Activated T-cell treated with anti-CD3 and anti-CD28 coated beads, Interleukin-2, amount 50 U/mL, for 1 hour (primary cell): ENCODE data around the gene TFCP2L1.

Source experiments
- DNase-seq: peaks from one replicate; pipeline ENCODE4 v3.0.0-alpha.2; 2020

TFCP2L1 gene

DNA sequence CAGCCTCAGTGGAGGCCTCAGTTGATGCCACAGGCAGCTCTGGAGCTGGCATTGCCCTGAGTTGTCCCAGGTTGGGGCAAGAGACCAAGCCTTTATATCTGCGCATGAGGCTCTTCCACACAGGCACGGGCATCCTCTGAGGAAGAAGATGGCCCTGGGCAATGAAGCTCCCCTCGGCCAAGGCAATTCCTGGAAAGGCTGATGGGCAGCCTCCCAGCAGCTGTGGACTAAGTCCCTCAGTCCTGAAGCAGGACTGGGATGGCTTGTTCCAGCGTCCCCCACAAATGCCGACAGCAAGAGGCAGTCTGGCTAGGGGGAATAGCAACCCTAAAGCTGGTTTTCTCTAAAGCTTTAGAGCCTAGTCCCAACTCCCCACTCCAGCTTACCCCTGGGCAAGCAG is 90.0 kb downstream of the TFCP2L1 start:
- DNase-seq = no peak

DNA sequence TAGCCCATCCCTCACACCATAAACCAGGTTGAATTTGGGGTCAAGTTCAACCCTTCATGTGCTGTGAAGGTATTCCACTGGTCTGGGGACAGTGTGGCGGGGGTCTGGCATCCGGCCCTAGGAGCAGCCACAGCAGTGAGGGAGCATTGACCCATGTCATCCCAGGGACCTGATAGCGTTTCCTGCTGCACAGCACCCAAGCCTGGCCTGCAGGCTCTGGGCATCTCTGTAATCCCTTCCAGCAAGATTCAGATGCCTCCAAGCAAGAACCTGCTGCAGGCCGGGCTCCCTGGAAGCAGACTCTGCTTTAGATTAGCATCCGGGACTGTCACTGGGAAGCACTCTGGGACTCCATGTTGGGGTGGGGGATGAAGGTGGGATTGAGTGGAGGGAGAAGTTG is 90.4 kb downstream of the TFCP2L1 start:
- DNase-seq = no peak

DNA sequence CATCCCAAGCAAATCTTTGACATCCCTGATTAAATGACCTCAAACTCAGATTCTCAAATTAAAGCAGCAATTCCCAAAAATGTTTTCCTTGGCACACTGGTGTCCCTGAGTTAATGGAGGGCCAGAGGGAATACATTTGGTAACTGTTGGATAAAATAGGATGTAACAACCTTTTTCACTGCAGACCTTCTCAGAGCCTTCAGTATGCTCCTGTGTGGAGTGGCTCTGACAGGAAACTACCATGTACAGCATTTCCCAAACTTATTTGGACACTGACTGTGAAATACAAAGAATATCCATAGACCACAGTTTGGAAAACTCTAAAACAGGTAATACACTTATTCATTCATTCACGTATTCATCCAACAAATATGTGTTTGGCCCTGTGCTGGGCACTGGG is 91.8 kb downstream of the TFCP2L1 start:
- no peak for DNase-seq

DNA sequence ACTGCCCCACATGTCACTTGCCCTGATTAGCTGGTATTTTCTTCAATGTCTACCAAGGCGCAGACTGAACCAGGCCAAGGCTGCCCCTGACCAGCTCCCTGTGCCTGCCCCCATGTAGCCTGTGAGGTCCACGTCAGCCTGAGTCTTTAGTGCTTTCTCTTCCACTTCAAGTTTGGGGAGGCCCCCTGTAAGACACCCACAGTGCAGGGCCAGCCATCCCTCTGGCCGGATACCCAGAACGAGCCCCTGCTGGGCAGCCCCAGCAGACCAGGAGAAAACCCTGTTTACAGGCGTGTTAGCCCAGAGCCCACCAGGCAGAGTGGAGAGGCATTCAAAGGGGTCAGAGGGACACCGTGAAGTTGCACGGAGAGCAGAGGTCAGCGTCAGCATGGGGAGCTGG is 92.4 kb downstream of the TFCP2L1 start:
- DNase-seq = no peak

DNA sequence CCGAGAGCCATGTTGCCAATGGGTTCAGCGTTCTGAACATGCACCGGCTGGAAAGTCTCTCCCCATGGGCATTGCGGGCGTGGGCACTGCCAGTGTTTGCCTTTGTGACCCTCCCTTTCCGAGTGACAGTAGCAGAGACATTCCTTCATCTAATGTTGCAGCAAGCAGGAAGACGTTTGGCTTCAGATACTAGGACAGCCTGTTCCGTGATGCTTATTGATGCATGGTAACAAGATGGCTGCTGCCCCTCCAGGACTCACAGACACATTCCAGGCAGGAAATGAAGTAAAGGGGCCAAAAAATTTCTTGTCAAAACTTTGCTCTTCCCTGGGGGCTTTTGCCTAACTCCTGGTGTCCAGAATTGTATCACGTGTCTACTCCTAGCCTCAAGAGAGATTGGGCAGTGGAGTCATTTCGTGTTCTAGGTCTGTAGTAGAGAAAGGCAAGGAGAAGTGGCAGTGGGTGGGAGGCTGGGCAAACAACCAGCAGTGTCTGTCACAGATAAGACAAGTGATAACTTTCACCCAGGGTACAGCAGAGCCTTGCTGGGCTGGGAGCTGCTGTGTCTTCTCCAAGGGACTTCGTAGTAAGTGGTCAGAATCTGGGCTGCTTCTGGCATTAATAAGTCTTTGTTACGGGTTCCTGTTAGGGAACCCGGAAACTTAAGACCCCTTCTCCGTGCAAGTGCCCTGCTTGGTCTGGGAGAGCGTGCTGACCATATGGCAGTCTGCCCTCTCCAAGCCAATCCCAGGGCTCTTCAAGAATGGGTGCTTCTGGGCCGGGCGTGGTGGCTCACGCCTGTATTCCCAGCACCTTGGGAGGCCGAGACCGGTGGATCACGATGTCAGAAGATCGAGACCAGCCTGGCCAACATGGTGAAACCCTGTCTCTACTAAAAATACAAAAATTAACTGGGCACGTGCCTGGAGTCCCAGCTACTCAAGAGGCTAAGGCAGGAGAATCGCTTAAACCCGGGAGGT is 93.5 kb downstream of the TFCP2L1 start:
- DNase-seq = no peak

DNA sequence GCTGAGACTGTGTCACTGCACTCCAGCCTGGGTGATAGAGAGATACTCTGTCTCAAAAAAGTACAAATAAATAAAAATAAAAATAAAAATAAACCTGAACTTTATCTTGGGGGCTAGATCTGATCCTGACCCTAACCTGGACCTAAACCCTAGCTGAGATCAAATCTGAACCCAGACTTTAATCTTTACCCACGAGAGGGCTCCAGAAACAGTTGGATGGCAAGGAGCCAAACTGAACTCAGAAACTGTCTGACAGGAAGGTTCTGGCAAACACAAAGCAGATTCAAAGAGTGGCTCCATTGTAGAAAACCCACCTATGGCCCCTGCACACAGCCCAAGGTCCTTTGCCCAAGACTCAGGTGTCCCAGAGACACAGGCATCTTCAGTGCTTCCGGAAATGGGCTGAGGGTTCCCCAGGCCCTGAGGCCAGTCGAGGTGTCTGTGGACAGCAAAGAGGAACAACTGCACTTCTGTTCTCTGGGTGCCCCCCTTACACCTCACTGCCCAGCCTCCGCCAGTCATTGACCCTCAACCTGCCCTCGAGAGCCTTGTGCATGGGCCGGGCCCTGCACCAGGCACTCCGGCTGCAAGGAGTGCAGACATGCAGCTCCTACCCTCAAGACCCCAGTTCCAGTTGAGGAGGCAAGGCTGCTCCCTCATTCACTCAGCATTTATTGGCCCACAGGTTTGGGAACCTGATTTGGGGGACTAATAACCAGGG is 95.2 kb downstream of the TFCP2L1 start:
- DNase-seq = no peak

DNA sequence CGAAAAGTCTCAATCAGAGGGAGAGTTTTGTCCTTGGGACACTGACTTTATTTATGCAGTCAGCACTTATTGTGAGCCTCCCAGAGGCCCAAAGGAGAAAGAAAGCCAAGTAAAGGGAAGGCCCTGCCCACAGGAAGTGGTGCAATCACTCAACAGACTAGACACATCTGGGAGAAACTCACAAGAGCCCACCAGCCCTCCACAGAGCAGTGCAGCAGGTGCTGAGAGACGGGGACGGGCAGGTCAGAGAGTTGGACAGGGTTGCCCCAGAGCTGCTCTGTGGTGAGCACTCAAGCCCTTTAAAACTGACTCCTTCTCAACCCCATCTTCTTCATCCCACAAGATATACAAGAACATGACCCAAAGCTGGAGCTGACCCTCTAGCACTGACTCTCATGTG is 96.0 kb downstream of the TFCP2L1 start:
- no peak for DNase-seq

DNA sequence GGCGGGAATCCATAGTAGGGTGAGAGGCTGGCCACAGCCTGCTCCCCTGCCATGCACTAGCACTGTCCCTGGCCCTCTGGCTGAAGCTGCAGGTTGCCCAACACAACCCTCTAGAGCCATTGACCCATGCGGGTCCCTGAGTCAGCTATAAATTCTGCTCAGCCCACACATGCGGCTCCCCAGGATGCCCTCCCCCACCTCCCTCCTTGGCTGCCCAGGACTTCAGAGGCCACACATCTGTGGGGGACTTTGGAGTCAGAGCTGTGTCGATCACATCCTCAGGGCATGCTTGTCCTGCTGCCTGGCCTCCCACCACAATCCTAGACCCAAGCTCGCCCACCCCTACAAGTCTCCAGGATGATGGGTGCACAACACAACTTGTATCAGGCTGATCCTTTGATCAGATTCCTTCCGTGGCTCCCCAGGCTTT is 97.0 kb downstream of the TFCP2L1 start:
- no peak for DNase-seq

DNA sequence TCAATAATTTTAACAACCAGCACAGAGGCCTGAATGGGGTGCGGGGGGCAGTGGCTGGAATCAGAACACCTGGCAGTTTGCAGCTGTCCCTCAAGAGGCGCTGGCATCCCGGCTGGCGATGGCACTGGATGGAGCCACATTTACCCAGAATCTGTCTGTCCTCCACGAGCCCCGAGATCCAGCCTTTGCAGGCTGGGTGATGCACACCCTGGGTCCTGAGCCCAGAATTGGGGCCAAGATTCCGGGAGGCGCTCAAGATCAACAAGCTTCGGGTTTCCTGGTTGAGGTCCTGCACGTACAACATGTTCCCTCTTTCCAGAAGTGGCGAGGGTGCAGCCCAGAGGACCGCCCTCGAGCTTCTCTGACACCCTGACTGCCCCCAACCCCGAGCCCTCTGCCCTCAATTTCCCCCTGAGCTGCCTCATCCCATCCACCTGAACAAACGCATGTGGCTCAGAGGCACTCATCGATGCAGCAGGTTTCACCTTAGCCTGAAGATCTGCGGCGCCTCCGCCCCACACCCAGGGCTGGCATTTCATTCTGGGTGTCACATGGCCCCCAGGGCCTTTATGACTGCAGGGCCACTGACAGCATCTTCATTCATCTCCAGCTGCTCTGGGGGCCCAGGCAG is 97.5 kb downstream of the TFCP2L1 start:
- no peak for DNase-seq

DNA sequence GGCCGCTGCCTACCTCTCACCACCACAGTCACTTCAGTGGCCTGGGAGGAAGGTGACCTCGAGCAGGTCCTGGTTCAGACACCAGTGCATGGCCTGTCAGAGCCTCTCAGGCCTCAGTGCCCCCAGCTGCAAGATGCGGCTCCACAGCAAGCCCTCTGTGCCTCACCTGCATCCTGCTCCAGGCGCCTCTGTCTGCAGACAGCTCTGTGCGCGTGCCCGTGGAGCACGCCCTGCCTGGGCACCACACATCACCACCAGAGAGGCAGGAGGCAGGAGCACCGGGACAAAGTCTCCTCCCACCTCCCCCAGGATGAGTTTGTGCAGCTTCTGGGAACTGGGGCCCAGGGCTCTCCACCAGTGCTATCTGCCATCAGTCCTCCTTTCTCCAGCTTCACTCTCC is 98.7 kb downstream of the TFCP2L1 start:
- DNase-seq = no peak

DNA sequence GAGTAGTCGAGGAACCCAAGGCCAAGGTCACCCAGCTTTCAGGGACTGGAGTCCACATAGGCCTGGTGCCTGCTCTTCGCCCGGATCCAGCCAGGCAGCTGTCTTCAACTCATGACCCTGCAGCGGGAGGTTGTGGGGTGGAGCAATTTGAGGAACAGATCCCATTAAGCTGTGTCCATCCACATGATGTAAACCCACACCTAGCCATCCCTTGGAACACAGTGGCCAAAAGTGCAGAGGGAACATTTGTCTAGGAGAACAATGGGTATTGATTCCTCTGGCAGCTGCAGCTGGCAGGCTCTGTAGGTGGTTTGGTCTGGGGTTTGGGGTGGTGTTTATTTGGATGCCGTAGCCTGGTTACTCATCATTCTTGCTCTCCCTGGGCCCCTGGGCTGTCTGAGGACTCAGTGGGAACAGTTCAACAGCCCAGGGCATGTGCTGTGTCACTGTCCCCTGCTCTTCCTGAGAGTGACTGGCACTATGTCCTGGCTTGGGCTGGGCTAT is 99.4 kb downstream of the TFCP2L1 start:
- DNase-seq = no peak

DNA sequence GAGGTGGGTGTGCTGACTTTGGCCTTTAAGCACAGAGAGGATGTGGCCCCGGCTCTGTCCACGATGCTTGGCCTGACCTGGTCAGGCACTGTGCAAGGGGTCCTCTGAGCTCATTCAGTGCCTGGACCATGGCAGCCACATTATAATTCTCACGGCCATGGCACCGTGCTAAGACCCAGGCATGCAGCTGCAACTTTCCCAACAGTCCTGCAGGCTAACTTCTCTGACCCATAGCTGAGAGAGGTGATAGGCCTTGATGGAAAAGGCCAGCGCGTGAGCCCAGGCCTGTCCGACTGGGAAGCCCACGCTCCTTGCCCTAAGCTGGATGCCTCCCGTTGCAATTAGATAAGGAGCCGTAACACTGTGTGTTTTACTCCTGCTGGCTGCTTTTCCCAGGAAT is 99.9 kb downstream of the TFCP2L1 start:
- no peak for DNase-seq

DNA sequence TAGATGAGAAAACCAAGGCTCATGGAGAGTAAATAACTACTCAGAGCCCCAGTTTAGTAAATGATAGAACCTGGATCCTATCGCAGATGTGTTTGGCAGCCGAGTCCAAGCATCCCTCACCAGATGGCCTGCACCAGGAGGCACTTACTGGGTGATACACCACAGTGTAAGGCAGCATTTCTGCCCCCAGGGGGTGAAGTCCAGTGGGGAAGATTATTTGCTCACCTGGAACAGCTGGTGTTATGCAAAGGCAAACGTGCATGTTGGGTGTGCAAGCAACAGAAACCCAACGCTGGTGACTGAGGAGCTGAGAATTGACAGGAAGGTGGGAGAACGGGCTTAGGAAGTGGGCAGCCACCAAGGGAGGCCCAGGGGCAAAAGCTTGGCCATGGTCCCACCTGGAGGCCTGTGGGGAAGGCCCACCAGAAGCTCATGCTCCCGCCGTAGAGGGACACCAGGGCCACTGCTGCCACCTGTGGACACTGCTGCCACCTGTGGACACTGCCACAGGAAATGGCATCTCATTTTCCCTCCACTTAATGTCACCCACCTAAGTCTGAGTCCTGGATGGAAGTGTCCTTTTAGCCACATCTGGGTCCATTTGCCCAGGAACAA is 100.6 kb downstream of the TFCP2L1 start:
- no peak for DNase-seq

DNA sequence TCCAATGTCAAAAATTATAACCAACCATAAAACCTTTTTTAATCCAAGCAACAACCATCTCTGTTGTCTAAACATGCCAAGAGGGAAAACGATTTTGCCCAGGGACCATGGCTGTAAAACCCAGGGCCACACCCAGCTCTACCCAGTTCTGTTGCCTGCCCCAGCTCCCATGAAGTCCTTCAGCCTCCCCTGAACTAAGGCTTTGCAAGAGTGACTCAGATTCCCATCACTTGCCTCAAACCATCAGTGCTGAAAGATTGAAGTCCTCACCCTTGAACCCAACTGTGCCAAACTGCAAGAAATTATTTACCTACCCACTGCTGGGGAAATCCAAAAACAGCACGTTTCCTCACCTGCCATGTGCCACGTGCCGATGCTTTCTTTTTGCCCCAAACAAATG is 102.5 kb downstream of the TFCP2L1 start:
- DNase-seq = no peak

DNA sequence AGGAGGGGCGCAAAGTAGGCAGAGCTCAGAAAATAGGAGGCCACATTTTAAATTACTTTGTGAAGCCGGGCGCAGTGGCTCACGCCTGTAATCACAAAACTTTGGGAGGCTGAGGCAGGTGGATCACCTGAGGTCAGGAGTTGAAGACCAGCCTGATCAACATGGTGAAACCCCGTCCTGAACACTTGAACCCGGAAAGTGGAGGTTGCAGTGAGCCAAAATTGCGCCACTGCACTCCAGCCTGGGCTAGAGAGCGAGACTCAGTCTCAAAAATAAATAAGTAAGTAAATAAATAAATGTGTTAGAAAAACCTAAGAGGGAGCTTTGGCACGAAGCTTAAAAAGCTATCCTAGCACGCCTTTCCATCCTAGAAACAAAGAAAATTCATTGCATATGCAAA is 105.5 kb downstream of the TFCP2L1 start:
- DNase-seq = no peak

DNA sequence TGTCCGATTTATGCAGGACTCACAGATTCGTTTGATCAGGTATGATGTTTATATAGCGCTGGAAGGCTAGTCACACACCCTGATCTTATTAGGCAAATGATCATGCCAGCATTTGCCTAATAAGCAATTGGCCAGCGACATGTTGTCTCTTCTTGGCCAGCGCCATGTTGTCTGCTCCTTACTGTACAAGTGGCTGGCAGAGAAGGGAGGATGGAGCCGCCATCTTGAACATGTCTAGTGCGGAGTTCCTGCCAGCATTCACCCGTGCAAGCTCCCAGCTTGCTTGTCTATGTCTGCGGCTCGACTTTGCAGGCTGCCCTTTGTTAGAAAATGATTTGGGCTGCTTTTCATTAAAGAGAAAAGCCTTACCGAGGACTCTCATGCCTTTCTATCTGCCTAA is 106.3 kb downstream of the TFCP2L1 start:
- DNase-seq = no peak

DNA sequence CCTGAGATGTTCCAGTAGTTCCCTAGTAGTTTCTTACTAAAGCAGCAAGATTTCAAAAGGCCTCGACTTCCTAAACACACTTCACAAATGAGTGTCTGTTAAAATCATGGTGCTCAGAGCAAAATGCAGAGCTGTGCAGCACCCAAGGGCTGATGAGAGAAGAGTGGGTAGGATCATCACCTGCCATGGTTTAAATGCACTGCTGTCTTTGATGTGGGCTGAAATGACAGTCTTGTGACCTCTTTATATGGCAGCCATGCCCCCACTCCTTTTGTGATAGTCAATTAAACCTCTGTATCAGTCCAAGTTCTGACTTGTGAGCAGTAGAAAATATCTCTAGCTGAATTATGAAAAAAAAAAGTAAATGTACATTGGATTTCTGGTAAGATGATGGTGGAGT is 107.1 kb downstream of the TFCP2L1 start:
- no peak for DNase-seq

DNA sequence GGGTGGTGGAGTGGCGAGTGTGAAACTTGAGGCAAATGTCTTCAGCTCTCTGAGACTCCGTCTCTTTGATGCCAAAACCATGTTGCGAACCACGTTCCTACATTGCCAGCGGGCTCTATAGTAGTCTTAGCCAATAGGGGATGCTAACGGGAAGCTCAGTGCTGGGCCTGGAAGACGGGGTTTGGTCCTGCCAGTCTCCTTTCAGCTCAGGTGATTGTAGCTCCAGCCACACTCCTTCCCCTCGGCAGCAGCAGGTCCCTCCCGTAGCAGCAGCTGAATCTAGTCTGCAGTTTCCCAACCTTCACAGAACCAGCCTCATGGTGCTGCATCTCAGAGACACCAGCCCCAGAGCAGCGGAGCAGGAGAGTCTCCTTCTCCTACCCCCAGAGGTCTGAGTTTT is 109.7 kb downstream of the TFCP2L1 start:
- DNase-seq = no peak

DNA sequence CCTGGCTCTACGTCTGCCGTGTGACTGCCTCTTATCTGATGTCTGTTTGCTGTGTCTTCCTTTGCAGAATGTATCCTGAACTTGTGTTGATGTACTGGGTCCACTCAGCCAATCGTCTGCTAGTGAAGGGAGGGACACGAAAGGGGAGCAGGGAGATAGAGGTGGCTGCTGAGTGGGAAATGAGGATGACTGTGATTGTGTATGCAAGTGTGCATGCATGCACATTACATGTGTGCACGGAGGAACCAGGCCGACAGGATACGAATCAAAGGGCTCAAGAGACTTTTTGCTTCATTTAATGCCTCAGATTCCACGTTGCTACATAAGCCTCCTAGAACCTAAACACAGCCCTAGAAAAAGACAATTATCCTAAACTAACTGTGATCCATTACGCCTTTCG is 111.2 kb downstream of the TFCP2L1 start:
- DNase-seq = no peak

DNA sequence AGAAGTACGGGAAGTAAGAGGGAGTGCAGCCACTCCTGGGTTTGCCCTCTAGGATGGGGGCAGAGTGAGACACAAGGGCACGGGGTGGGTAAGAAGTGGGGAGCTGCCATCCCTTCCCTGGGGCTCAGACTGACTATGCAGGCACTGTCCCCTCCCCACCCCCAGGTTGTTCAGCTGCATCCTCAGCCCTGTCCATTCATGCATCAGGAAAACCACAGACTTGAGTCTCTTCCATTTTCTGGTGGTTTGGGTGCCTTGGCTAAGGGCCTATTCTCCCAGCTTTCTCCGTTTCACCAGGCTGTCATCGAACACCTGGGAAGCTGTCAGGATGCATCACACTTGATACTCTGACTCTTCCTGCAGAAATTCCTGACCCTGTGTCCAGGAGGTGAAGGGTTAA is 111.9 kb downstream of the TFCP2L1 start:
- DNase-seq = no peak

DNA sequence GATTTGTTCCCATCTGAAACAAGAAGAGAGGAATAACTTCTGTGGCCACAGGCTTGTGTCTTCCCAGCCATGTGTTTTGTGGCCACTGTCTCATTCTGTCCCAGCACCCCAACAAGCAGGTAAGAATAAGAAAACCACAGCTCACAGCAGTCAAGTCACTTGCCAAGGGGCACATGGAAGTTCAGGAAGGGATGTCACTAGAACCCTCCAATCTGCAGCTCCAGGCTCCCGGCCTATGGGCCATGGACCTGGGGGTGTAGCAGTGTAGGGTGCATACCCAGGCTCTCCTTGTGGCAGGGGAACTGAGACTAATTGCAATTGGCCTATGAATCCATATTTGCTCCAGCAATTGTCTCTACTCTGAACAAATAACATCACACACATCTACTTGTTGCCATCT is 112.5 kb downstream of the TFCP2L1 start:
- no peak for DNase-seq

DNA sequence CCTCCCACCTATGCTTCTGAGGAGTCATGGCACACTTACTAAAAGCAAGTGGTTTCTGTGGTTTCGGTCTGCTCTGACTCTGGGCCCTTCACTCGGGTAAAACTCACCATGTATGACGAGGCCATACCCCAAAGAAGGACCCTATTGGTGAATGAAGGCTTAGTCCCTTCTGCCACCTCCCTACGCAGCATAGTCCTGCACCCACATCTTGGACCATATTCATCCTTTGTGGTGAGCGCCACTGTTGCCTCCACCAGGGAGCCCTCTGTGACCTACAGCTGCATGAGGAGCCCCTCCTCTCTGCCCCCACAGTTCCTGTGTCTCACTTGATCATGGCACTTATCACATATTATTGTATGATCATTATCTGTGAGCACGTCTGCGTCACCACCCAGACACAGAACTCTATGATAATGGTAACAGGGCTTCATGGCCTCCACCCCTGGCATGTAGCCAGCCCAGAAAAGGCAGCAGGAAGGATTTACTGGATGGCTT is 113.3 kb downstream of the TFCP2L1 start:
- DNase-seq = no peak

DNA sequence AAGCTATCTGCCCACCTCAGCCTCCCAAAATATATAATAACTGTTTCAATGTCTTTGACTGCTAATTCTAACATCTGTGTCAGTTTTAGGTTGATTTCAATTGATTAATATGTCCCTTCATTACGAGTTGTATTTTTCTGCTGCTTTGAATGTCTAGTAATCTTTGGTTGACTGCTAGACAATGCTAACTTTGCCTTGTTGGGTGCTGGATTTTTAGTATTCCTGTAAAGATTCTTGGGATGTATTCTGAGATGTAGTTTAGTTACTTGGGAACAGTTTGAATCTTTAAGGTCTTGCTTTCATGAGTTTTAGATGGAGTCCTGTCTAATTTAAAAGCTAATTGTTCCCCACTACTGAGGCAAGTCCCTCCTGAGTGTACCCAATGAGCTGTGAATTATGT is 114.4 kb downstream of the TFCP2L1 start:
- DNase-seq = no peak
